SK-N-SH (cell line): ENCODE measurements around the gene FH.

ENCODE experiments used
- CTCF ChIP-seq: fragments of 200-600 bp; sonication (generic); IDR thresholded peaks from 2 replicates; pipeline ENCODE4 v1.6.1; 2017; ENCODE audit warnings: antibody characterized with exemption, mild to moderate bottlenecking, moderate library complexity
- EP300 ChIP-seq, 2 experiments: IDR thresholded peaks; 2 replicates each; pipeline versions ENCODE4 v1.4.0 to v1.6.1; 2012; ENCODE audit warnings: borderline replicate concordance in 1 of 2, low read depth in 1 of 2, low read length in 1 of 2
- FOXM1 ChIP-seq: IDR thresholded peaks from 2 replicates; pipeline ENCODE4 v1.4.0; 2012; ENCODE audit warnings: low read depth, mild to moderate bottlenecking
- GATA2 ChIP-seq: sonication (generic); formaldehyde crosslinking; IDR thresholded peaks from 2 replicates; pipeline ENCODE4 v1.5.0; 2020; ENCODE audit warnings: mild to moderate bottlenecking, missing genetic modification reagents
- JUND ChIP-seq: IDR thresholded peaks from 2 replicates; pipeline ENCODE4 v1.4.0; 2012
- RAD21 ChIP-seq: IDR thresholded peaks from 2 replicates; pipeline ENCODE4 v1.6.1; 2012; ENCODE audit warnings: mild to moderate bottlenecking, low read length
- REST ChIP-seq: IDR thresholded peaks from 2 replicates; pipeline ENCODE4 v1.6.1; 2012; ENCODE audit warnings: mild to moderate bottlenecking, low read depth, low read length, moderate library complexity
- RFX5 ChIP-seq: IDR thresholded peaks from 2 replicates; pipeline ENCODE4 v1.6.1; 2012; ENCODE audit warnings: mild to moderate bottlenecking, improper control_type of control experiment, low read length
- SMC3 ChIP-seq: IDR thresholded peaks from 2 replicates; pipeline ENCODE4 v1.6.1; 2012; ENCODE audit warnings: low read depth, low read length, improper control_type of control experiment
- YY1 ChIP-seq: IDR thresholded peaks from 2 replicates; pipeline ENCODE4 v1.4.0; 2012; ENCODE audit warnings: low read depth, mild to moderate bottlenecking

GRCh38 chr1:241533326-241534115 is 14.0 kb upstream of the FH start:
- no peak for TF ChIP-seq YY1
- no peak for TF ChIP-seq EP300 (IDR thresholded peaks at IDR 0.05; ENCODE audit: borderline replicate concordance in 1 of 2, low read depth in 1 of 2, low read length in 1 of 2)
- no peak for TF ChIP-seq CTCF
- no peak for TF ChIP-seq RAD21
- no peak for TF ChIP-seq SMC3
- TF ChIP-seq FOXM1: no peak
- TF ChIP-seq GATA2 (CRISPR knock-in tag): no peak
- TF ChIP-seq JUND: no peak
- no peak for TF ChIP-seq RFX5
- no peak for TF ChIP-seq REST
